GM12878 (cell line): ENCODE measurements around the gene PPP1R12B.

Experiments
- CBFB ChIP-seq: IDR thresholded peaks from 2 replicates; pipeline ENCODE4 v1.6.1; 2016; ENCODE audit warnings: antibody characterized with exemption, low read depth
- CEBPB ChIP-seq, 2 experiments: fragments of 150-350 bp in 1 of 2; IDR thresholded peaks; 2 replicates each; pipeline ENCODE4 v1.6.1; 2012 to 2014; ENCODE audit warnings: low read depth in 2 of 2, low read length in 2 of 2, borderline replicate concordance in 1 of 2, inconsistent platforms in 1 of 2
- CTCF ChIP-seq, 3 experiments: IDR thresholded peaks in 2 of 3; conservative IDR thresholded peaks in 1 of 3; 2 replicates each; pipeline ENCODE4 v1.5.1; 2011; ENCODE audit warnings: low read depth in 3 of 3, low read length in 3 of 3, mild to moderate bottlenecking in 3 of 3, control low read depth in 2 of 3, moderate library complexity in 2 of 3, inconsistent platforms in 1 of 3, mixed read lengths in 1 of 3; ENCODE audit not compliant: control insufficient read depth in 2 of 3, insufficient read depth in 1 of 3; ENCODE audit errors: extremely low read depth in 1 of 3
- CUX1 ChIP-seq: IDR thresholded peaks from 2 replicates; pipeline ENCODE4 v1.6.1; 2012; ENCODE audit warnings: improper control_type of control experiment, low read depth, low read length; ENCODE audit not compliant: insufficient replicate concordance
- EZH2 ChIP-seq: IDR thresholded peaks from 2 replicates; pipeline ENCODE4 v1.6.1; 2012; ENCODE audit warnings: low read depth, mild to moderate bottlenecking, control low read depth, inconsistent platforms, low read length, borderline replicate concordance; ENCODE audit not compliant: control insufficient read depth
- HDAC2 ChIP-seq: fragments of 200-600 bp; sonication (generic); IDR thresholded peaks from 2 replicates; pipeline ENCODE4 v1.6.1; 2017
- JUND ChIP-seq: IDR thresholded peaks from 2 replicates; pipeline ENCODE4 v1.6.1; 2012; ENCODE audit warnings: low read depth, mild to moderate bottlenecking, low read length, improper control_type of control experiment, moderate library complexity
- KLF5 ChIP-seq: fragments of 450-650 bp; IDR thresholded peaks from 2 replicates; pipeline ENCODE4 v1.6.1; 2014; ENCODE audit warnings: mild to moderate bottlenecking; ENCODE audit not compliant: partially characterized antibody
- NBN ChIP-seq: fragments of 450-650 bp; IDR thresholded peaks from 2 replicates; pipeline ENCODE4 v1.6.1; 2016
- RELA ChIP-seq: fragments of 450-650 bp; IDR thresholded peaks from 2 replicates; pipeline ENCODE4 v1.8.0; 2014; ENCODE audit warnings: borderline replicate concordance; ENCODE audit not compliant: partially characterized antibody
- SIN3A ChIP-seq: IDR thresholded peaks from 2 replicates; pipeline ENCODE4 v1.6.1; 2012; ENCODE audit warnings: low read depth, low read length, improper control_type of control experiment
- SRF ChIP-seq, 2 experiments: IDR thresholded peaks; 2 replicates each; pipeline ENCODE4 v1.6.1; 2011; ENCODE audit warnings: low read depth in 2 of 2, low read length in 2 of 2, mild to moderate bottlenecking in 1 of 2, moderate library complexity in 1 of 2

- TF ChIP-seq JUND (no peak), CEBPB (IDR thresholded peaks at IDR 0.05; ENCODE audit: borderline replicate concordance in 1 of 2, low read depth in 2 of 2, low read length in 2 of 2) (no peak), HDAC2 (no peak), EZH2 (no peak), CTCF (IDR thresholded peaks at IDR 0.05 in 2 of 3, conservative IDR thresholded peaks at IDR 0.05 in 1 of 3; ENCODE audit: control insufficient read depth in 2 of 3, extremely low read depth in 1 of 3, insufficient read depth in 1 of 3, low read depth in 3 of 3, low read length in 3 of 3) (no peak), CUX1 (no peak), SIN3A (no peak), SRF (IDR thresholded peaks at IDR 0.05; ENCODE audit: low read depth in 2 of 2, low read length in 2 of 2) (no peak), NBN (no peak), CBFB (no peak), KLF5 (no peak), RELA (no peak)
Measured at GRCh38 chr1:202572867-202573266, 224.4 kb downstream of the PPP1R12B start.
